GM19463 (cell line): ENCODE data around the gene FRAS1.
"Not testable (repeated sequence)": the region's sequence is repeated elsewhere in the genome, so short reads cannot be mapped to it uniquely, and the experiment has no call there.

Source experiments
- ATAC-seq: cut with Tn5 transposase; IDR thresholded peaks from one replicate; pipeline ENCODE4 v1.9.1; 2021; ENCODE audit warnings: mild to moderate bottlenecking, moderate library complexity; ENCODE audit not compliant: unreplicated experiment

FRAS1 gene

GRCh38 chr4:78417603-78418002 lies 360.5 kb downstream of the FRAS1 start:
- no peak for ATAC-seq

- no peak for ATAC-seq
These were observed 361.3 kb downstream of the FRAS1 start for GRCh38 chr4:78418406-78418805.

- ATAC-seq: no peak
These were observed 366.7 kb downstream of the FRAS1 start for GRCh38 chr4:78423790-78424189.

GRCh38 chr4:78424461-78424860 lies 367.3 kb downstream of the FRAS1 start:
- no peak for ATAC-seq

GRCh38 chr4:78426972-78427371 lies 369.8 kb downstream of the FRAS1 start:
- ATAC-seq: no peak

- no peak for ATAC-seq
These were observed 371.9 kb downstream of the FRAS1 start for GRCh38 chr4:78428996-78429395.

- ATAC-seq: no peak
These were observed 375.8 kb downstream of the FRAS1 start for GRCh38 chr4:78432896-78433295.

GRCh38 chr4:78437608-78438088 lies 380.5 kb downstream of the FRAS1 start:
- no peak for ATAC-seq

- ATAC-seq: no peak
These were observed 382.2 kb downstream of the FRAS1 start for GRCh38 chr4:78439328-78439727.

GRCh38 chr4:78441756-78442155 lies 384.6 kb downstream of the FRAS1 start:
- ATAC-seq: no peak

GRCh38 chr4:78446619-78447018 lies 389.5 kb downstream of the FRAS1 start:
- no peak for ATAC-seq

- ATAC-seq: peak; percentile 44
These were observed 394.3 kb downstream of the FRAS1 start for GRCh38 chr4:78451407-78451806.

GRCh38 chr4:78454016-78454415 lies 396.9 kb downstream of the FRAS1 start:
- no peak for ATAC-seq

- ATAC-seq: no peak
These were observed 400.6 kb downstream of the FRAS1 start for GRCh38 chr4:78457751-78458150.

GRCh38 chr4:78459327-78459726 lies 402.2 kb downstream of the FRAS1 start:
- ATAC-seq: no peak

- no peak for ATAC-seq
These were observed 403.2 kb downstream of the FRAS1 start for GRCh38 chr4:78460368-78460767.

- ATAC-seq: no peak
These were observed 407.1 kb downstream of the FRAS1 start for GRCh38 chr4:78464265-78464664.

- not testable (repeated sequence) for ATAC-seq
These were observed 410.1 kb downstream of the FRAS1 start for GRCh38 chr4:78467223-78467622.

GRCh38 chr4:78468272-78468671 lies 411.1 kb downstream of the FRAS1 start:
- ATAC-seq: no peak

GRCh38 chr4:78476108-78476704 lies 419.1 kb downstream of the FRAS1 start:
- no peak for ATAC-seq

GRCh38 chr4:78477276-78477675 lies 420.2 kb downstream of the FRAS1 start:
- ATAC-seq: no peak

GRCh38 chr4:78478523-78478922 lies 421.4 kb downstream of the FRAS1 start:
- ATAC-seq: no peak

- ATAC-seq: no peak
These were observed 423.2 kb downstream of the FRAS1 start for GRCh38 chr4:78480286-78480685.
